OCI-LY7 (cell line): Measurements from ENCODE around the gene CIDEA.

Source experiments
- CTCF ChIP-seq: fragments of 200-600 bp; sonication (generic); conservative IDR thresholded peaks from 2 replicates; pipeline ENCODE4 v1.5.1; 2014; ENCODE audit warnings: mild to moderate bottlenecking, antibody characterized with exemption, low read length, moderate library complexity, mixed read lengths
- EZH2phosphoT487 ChIP-seq: fragments of 200-600 bp; sonication (generic); IDR thresholded peaks from 2 replicates; pipeline ENCODE4 v1.6.1; 2018; ENCODE audit warnings: low read depth, borderline replicate concordance, mild to moderate bottlenecking, mixed run types, antibody characterized with exemption, low read length, moderate library complexity, mixed read lengths

- no peak for TF ChIP-seq CTCF
- no peak for TF ChIP-seq EZH2phosphoT487
Observed at GRCh38 chr18:12325726-12326245, 71.6 kb downstream of the CIDEA start.
